Mucosa of descending colon (tissue), 3 donors: ENCODE measurements around the gene AKAP7. TPM values are rescaled to one million over a fixed set of nuclear protein-coding genes. Genes with fewer than 3 reads are reported as not detected.
"Not testable (repeated sequence)": the region's sequence is repeated elsewhere in the genome, so short reads cannot be mapped to it uniquely, and the experiment has no call there.

Source experiments
- ATAC-seq: fragments of 200-7000 bp; cut with Tn5 transposase; one replicate; pipeline ENCODE4 v1.9.1; 2020; ENCODE audit warnings: mild to moderate bottlenecking, moderate library complexity
- DNase-seq, 3 donors: peaks; one replicate each; pipeline ENCODE4 v3.0.0-alpha.2; 2020
- H3K36me3 ChIP-seq: fragments of 200-600 bp; one replicate; pipeline ENCODE4 v1.8.0; 2021; ENCODE audit warnings: low read depth, mild to moderate bottlenecking
- H3K4me1 ChIP-seq: fragments of 200-600 bp; one replicate; pipeline ENCODE4 v1.8.0; 2021; ENCODE audit warnings: low read depth, mild to moderate bottlenecking
- H3K4me3 ChIP-seq: fragments of 200-600 bp; one replicate; pipeline ENCODE4 v1.8.0; 2021; ENCODE audit warnings: mild to moderate bottlenecking
- H3K9me3 ChIP-seq: fragments of 200-600 bp; one replicate; pipeline ENCODE4 v1.8.0; 2021; ENCODE audit warnings: mild to moderate bottlenecking
- CTCF ChIP-seq: fragments of 200-600 bp; IDR thresholded peaks from one replicate; pipeline ENCODE4 v1.8.0; 2022; ENCODE audit warnings: antibody characterized with exemption, mild to moderate bottlenecking
- intact Hi-C, 2 donors: fragments of 100-400 bp; cut with DNase I in 1 of 2; cut with micrococcal nuclease in 1 of 2; formaldehyde crosslinking; loops; one replicate each; pipeline versions ENCODE4 v1.11.0 to v1.11.1; 2022; cut with DNase I, micrococcal nuclease
- long read RNA-seq, 2 donors: library from polyadenylated mRNA; unstranded; transcript quantifications; one replicate each; pipeline ENCODE4 v2.0.0, GENCODE V29; 2019 to 2021
- total RNA-seq, 3 donors: library from RNA; stranded (reverse); fragmentation: NEBNext Ultra II Directional in 2 of 3; extraction: Animal tissue kit (Norgen Biotek cat#: 25700) in 2 of 3; gene quantifications; one replicate each; pipeline versions ENCODE4 v1.2.1 to v1.2.4, GENCODE V29; 2021 to 2023
- donor health status: DM: no; HTN: no; CAD: no; lungs with moderate emphysema.
- donor health status: DM: no; HTN: no; CAD: no.
- donor health status: DM: no; HTN: yes; CAD: no.

The AKAP7 gene
- 10 to 100 TPM; 13.0 to 21.9 (median 15.3) TPM for total RNA-seq
- long read RNA-seq, donor 1, partial matches to known transcripts = 1 of 21 reads
- long read RNA-seq, donor 1, other reads (novel, unspliced or antisense) = 15 of 21 reads
- long read RNA-seq, donor 2, partial matches to known transcripts = 2 of 8 reads
- long read RNA-seq, donor 2, other reads (novel, unspliced or antisense) = 0 of 8 reads

- no peak for TF ChIP-seq CTCF
- peak; percentile 93 for ATAC-seq
- intact Hi-C loops = no loop called here
Observed at GRCh38 chr6:131135244-131136020, at the start of gene AKAP7. Gene AKAP7 (plus strand): TSS chr6:131135467. CDS start chr6:131135764, 297 bp downstream.

GRCh38 chr6:131090339-131090738, 44.9 kb upstream of the AKAP7 start:
- ATAC-seq, intact Hi-C loops, H3K36me3 ChIP-seq, DNase-seq, H3K4me1 ChIP-seq, H3K4me3 ChIP-seq: not testable (repeated sequence)
- peaks cover 11% of the 10 kb centered on the region for H3K9me3 ChIP-seq

More at GRCh38 chr6:131135244-131136020, at the start of gene AKAP7:
- peaks cover 6% of the 10 kb centered on the region for H3K4me1 ChIP-seq
- no peaks in the 10 kb centered on the region for H3K9me3 ChIP-seq
- no peaks in the 10 kb centered on the region for H3K36me3 ChIP-seq
- H3K4me3 ChIP-seq = peak within 1 kb of the TSS; percentile 54
- DNase-seq = peak; percentile 65 to 86 (median 84)

- H3K4me1 ChIP-seq, intact Hi-C loops, H3K4me3 ChIP-seq, DNase-seq, ATAC-seq, H3K36me3 ChIP-seq: not testable (repeated sequence)
- peaks cover 11% of the 10 kb centered on the region for H3K9me3 ChIP-seq
Observed at GRCh38 chr6:131091944-131092343, 43.3 kb upstream of the AKAP7 start.

- DNase-seq (no peak), ATAC-seq (no peak)
- H3K4me1 ChIP-seq = no peaks in the 10 kb centered on the region
- H3K9me3 ChIP-seq = peaks cover 11% of the 10 kb centered on the region
- intact Hi-C loops = no loop called here
- no peaks in the 10 kb centered on the region for H3K36me3 ChIP-seq
- no peak overlapping the region for H3K4me3 ChIP-seq
- no peak for TF ChIP-seq CTCF
Observed at GRCh38 chr6:131093334-131093733, 41.9 kb upstream of the AKAP7 start.

- Histone ChIP-seq H3K4me1 (no peaks in the 10 kb centered on the region), H3K36me3 (no peaks in the 10 kb centered on the region), H3K9me3 (peaks cover 11% of the 10 kb centered on the region), H3K4me3 (no peak overlapping the region)
- ATAC-seq (no peak), DNase-seq (no peak)
- no peak for TF ChIP-seq CTCF
- intact Hi-C loops = no loop called here
Observed at GRCh38 chr6:131096786-131097185, 38.5 kb upstream of the AKAP7 start.

DNA sequence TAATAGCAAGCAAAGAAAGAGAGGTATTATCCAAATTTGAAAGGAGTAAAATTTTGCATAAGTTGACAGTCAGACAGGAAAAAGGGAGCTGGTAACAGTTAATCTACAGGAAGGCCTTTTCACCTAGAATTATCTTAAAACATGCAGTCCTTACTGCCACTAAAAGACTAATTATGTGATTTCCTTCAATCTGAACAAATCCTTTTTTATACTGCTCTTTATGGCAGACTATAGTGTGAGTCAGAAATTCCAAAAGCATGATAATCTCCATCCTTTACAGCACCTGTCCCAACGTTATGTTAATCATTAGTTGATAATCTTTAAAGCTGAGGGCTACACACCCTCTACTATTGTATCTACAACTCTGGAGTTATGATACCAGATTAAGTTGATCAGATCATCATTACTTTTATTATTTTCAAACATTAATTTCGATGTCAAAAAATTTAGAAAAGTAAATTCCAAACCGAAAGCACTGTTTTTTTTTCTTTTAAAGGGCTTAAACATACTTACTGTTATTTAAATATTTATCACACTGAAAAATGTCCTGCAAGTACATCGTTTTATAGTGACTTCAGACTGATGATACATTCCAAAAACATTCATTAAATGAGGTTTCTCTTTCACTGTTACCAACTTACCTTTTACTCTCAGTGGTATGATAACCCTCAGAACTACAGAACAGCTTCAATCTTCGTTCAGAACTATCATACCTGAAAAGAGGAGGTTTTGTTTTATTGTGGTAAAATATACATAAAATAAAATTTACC, 33.2 kb upstream of the AKAP7 start:
- ATAC-seq (peak; percentile 97), DNase-seq (no peak)
- no peaks in the 10 kb centered on the region for H3K4me1 ChIP-seq

More for the DNA sequence above, 33.2 kb upstream of the AKAP7 start:
- intact Hi-C loops = no loop called here
- TF ChIP-seq CTCF = no peak
- H3K9me3 ChIP-seq = no peaks in the 10 kb centered on the region
- no peak overlapping the region for H3K4me3 ChIP-seq
- no peaks in the 10 kb centered on the region for H3K36me3 ChIP-seq
